IMR-90 (cell line): ENCODE results near the gene FATE1. TPM values are rescaled to one million over a fixed set of nuclear protein-coding genes. Genes with fewer than 3 reads are reported as not detected.

Experiments used
- ATAC-seq: fragments of 200-7000 bp; cut with Tn5 transposase; 2 replicates; pipeline ENCODE4 v1.9.1; 2020; ENCODE audit warnings: low read depth, mild to moderate bottlenecking, moderate library complexity
- BruUV-seq: library from RNA; stranded (reverse); fragments of 400-500 nt; replicated peaks from 2 replicates; lab custom pipeline; 2021; lab: Mats Ljungman, UMichigan
- CTCF ChIA-PET: fragments of 300-600 bp; formaldehyde crosslinking; extraction: SDS; loops from one replicate; lab custom pipeline; 2021; ENCODE audit warnings: antibody characterized with exemption; lab: Yijun Ruan, JAX
- POLR2A ChIA-PET: fragments of 300-600 bp; sonication (Branson Sonifier 250); formaldehyde crosslinking; loops from one replicate; lab custom pipeline; 2022; ENCODE audit warnings: antibody characterized with exemption; ENCODE audit not compliant: unreplicated experiment; lab: Charles Lee
- DNase-seq: peaks from one replicate; pipeline ENCODE4 v3.0.0; 2013
- H2AFZ ChIP-seq: replicated peaks from 2 replicates; pipeline ENCODE3; 2013; ENCODE audit warnings: low read length, mild to moderate bottlenecking; ENCODE audit not compliant: poor library complexity
- H2AK5ac ChIP-seq: 2 replicates; pipeline ENCODE4 v1.6.1; 2013; ENCODE audit warnings: low read depth, low read length, inconsistent platforms
- H2AK9ac ChIP-seq: replicated peaks from 2 replicates; pipeline ENCODE3; 2013; ENCODE audit warnings: mild to moderate bottlenecking, low read depth, low read length, moderate library complexity; ENCODE audit not compliant: poor library complexity
- H2BK120ac ChIP-seq: 2 replicates; pipeline ENCODE4 v1.6.1; 2013; ENCODE audit warnings: low read depth, low read length, inconsistent platforms
- H2BK15ac ChIP-seq: 3 replicates; pipeline ENCODE4 v1.6.1; 2013; ENCODE audit warnings: low read depth, low read length, inconsistent platforms
- H2BK20ac ChIP-seq: 2 replicates; pipeline ENCODE4 v1.6.1; 2013; ENCODE audit warnings: low read depth, mild to moderate bottlenecking, inconsistent platforms, low read length, moderate library complexity
- H2BK5ac ChIP-seq: 2 replicates; pipeline ENCODE4 v1.6.1; 2013; ENCODE audit warnings: mild to moderate bottlenecking, low read depth, low read length, inconsistent platforms; ENCODE audit not compliant: poor library complexity, severe bottlenecking
- H3K14ac ChIP-seq: replicated peaks from 2 replicates; pipeline ENCODE4 v1.6.1; 2013; ENCODE audit warnings: low read depth, low read length, inconsistent platforms
- H3K18ac ChIP-seq: 2 replicates; pipeline ENCODE4 v1.6.1; 2013; ENCODE audit warnings: low read depth, low read length, control low read depth
- H3K23ac ChIP-seq: 2 replicates; pipeline ENCODE4 v1.6.1; 2013; ENCODE audit warnings: low read depth, low read length, inconsistent platforms
- H3K27ac ChIP-seq: 2 replicates; pipeline ENCODE4 v1.5.1; 2013; ENCODE audit warnings: mild to moderate bottlenecking, control low read depth, low read length; ENCODE audit not compliant: insufficient read depth
- H3K27me3 ChIP-seq: 2 replicates; pipeline ENCODE4 v1.6.1; 2013; ENCODE audit warnings: low read length; ENCODE audit not compliant: control insufficient read depth, insufficient read depth
- H3K36me3 ChIP-seq: 2 replicates; pipeline ENCODE4 v1.6.1; 2013; ENCODE audit warnings: low read length, mixed read lengths; ENCODE audit not compliant: control insufficient read depth, insufficient read depth
- H3K4ac ChIP-seq: 2 replicates; pipeline ENCODE4 v1.6.1; 2013; ENCODE audit warnings: low read depth, low read length, inconsistent platforms
- H3K4me1 ChIP-seq: 2 replicates; pipeline ENCODE4 v1.6.1; 2013; ENCODE audit warnings: low read length, mixed read lengths; ENCODE audit not compliant: control insufficient read depth, insufficient read depth
- H3K4me2 ChIP-seq: 2 replicates; pipeline ENCODE4 v1.6.1; 2013; ENCODE audit warnings: low read depth, mild to moderate bottlenecking, control low read depth, low read length, moderate library complexity
- H3K4me3 ChIP-seq: 2 replicates; pipeline ENCODE4 v1.5.1; 2013; ENCODE audit warnings: low read depth, mild to moderate bottlenecking, control low read depth, low read length, moderate library complexity; ENCODE audit not compliant: insufficient read depth
- H3K56ac ChIP-seq: 2 replicates; pipeline ENCODE4 v1.6.1; 2013; ENCODE audit warnings: low read length, inconsistent platforms; ENCODE audit not compliant: insufficient read depth; ENCODE audit errors: extremely low read depth
- H3K79me1 ChIP-seq, 2 experiments: 2 replicates each; pipeline ENCODE4 v1.6.1; 2013; ENCODE audit warnings: low read length in 2 of 2, inconsistent platforms in 1 of 2, low read depth in 1 of 2
- H3K9ac ChIP-seq: 2 replicates; pipeline ENCODE4 v1.6.1; 2013; ENCODE audit warnings: low read depth, low read length, control low read depth
- H3K9me1 ChIP-seq: 2 replicates; pipeline ENCODE4 v1.6.1; 2013; ENCODE audit warnings: low read length, inconsistent platforms; ENCODE audit not compliant: insufficient read depth
- H3K9me3 ChIP-seq: 2 replicates; pipeline ENCODE4 v1.6.1; 2013; ENCODE audit warnings: low read length; ENCODE audit not compliant: control insufficient read depth, insufficient read depth
- H4K20me1 ChIP-seq: 2 replicates; pipeline ENCODE4 v1.6.1; 2013; ENCODE audit warnings: low read length, inconsistent platforms; ENCODE audit not compliant: insufficient read depth
- H4K5ac ChIP-seq: 2 replicates; pipeline ENCODE4 v1.6.1; 2013; ENCODE audit warnings: mild to moderate bottlenecking, low read depth, low read length, control low read depth
- H4K8ac ChIP-seq, 2 experiments: 2 replicates each; pipeline ENCODE4 v1.6.1; 2013; ENCODE audit warnings: low read depth in 2 of 2, low read length in 2 of 2, control low read depth in 1 of 2, inconsistent platforms in 1 of 2
- H4K91ac ChIP-seq: 2 replicates; pipeline ENCODE4 v1.6.1; 2013; ENCODE audit warnings: low read depth, low read length, inconsistent platforms; ENCODE audit not compliant: insufficient read depth
- BHLHE40 ChIP-seq: fragments of 150-350 bp; IDR thresholded peaks from 2 replicates; pipeline ENCODE4 v1.6.1; 2016; ENCODE audit warnings: mild to moderate bottlenecking, low read depth, low read length
- CEBPB ChIP-seq: IDR thresholded peaks from 2 replicates; pipeline ENCODE4 v1.6.1; 2012; ENCODE audit warnings: low read depth, low read length, improper control_type of control experiment
- CHD1 ChIP-seq: IDR thresholded peaks from 2 replicates; pipeline ENCODE4 v1.6.1; 2012; ENCODE audit warnings: low read depth, low read length, improper control_type of control experiment
- FOS ChIP-seq: fragments of 150-350 bp; IDR thresholded peaks from 2 replicates; pipeline ENCODE4 v1.6.1; 2016; ENCODE audit warnings: low read depth, low read length
- MAFK ChIP-seq: IDR thresholded peaks from 2 replicates; pipeline ENCODE4 v1.6.1; 2012; ENCODE audit warnings: low read depth, low read length, improper control_type of control experiment
- MAZ ChIP-seq: IDR thresholded peaks from 2 replicates; pipeline ENCODE4 v1.6.1; 2012; ENCODE audit warnings: low read depth, mild to moderate bottlenecking, low read length, improper control_type of control experiment, moderate library complexity, borderline replicate concordance
- MXI1 ChIP-seq: IDR thresholded peaks from 2 replicates; pipeline ENCODE4 v1.6.1; 2012; ENCODE audit warnings: low read depth, mild to moderate bottlenecking, low read length, moderate library complexity, borderline replicate concordance
- NFE2L2 ChIP-seq: fragments of 150-350 bp; IDR thresholded peaks from 2 replicates; pipeline ENCODE4 v1.6.1; 2016; ENCODE audit warnings: low read depth, mild to moderate bottlenecking, low read length
- POLR2A ChIP-seq: IDR thresholded peaks from 2 replicates; pipeline ENCODE4 v1.6.1; 2012; ENCODE audit warnings: mild to moderate bottlenecking, low read depth, low read length
- RAD21 ChIP-seq: IDR thresholded peaks from 2 replicates; pipeline ENCODE4 v1.6.1; 2012; ENCODE audit warnings: low read length, improper control_type of control experiment
- RCOR1 ChIP-seq: IDR thresholded peaks from 2 replicates; pipeline ENCODE4 v1.6.1; 2012; ENCODE audit warnings: mild to moderate bottlenecking, low read length, improper control_type of control experiment; ENCODE audit not compliant: insufficient replicate concordance
- RFX5 ChIP-seq: IDR thresholded peaks from 2 replicates; pipeline ENCODE4 v1.8.0; 2012; ENCODE audit warnings: low read depth, mild to moderate bottlenecking, low read length, moderate library complexity
- SMC3 ChIP-seq: fragments of 150-350 bp; IDR thresholded peaks from 2 replicates; pipeline ENCODE4 v1.6.1; 2016; ENCODE audit warnings: low read depth, mild to moderate bottlenecking, antibody characterized with exemption, low read length, moderate library complexity
- WGBS, 2 experiments: methylation state at CpG; one replicate each; pipeline versions ENCODE4 v1.1.5 to v1.1.7; 2013; ENCODE audit warnings: missing lambda C conversion rate in 2 of 2; ENCODE audit not compliant: insufficient read length in 1 of 2; ENCODE audit errors: extremely low coverage in 2 of 2; 5-methylcytosine and 5-hydroxymethylcytosine counted together
- dilution Hi-C: fragments of 300-500 bp; cut with HindIII; formaldehyde crosslinking; loops from one replicate; pipeline ENCODE4 v1.14.3; 2018; ENCODE audit warnings: low sequenced_read_pairs; ENCODE audit not compliant: unreplicated experiment
- in situ Hi-C: fragments of 300-500 bp; cut with MboI; formaldehyde crosslinking; loops from 3 replicates; pipeline ENCODE4 v1.14.3; 2019; ENCODE audit warnings: low sequenced_read_pairs, inconsistent platforms, mixed read lengths
- intact Hi-C: fragments of 100-400 bp; cut with micrococcal nuclease; formaldehyde crosslinking; loops from 2 replicates; pipeline ENCODE4 v1.10.0; 2022
- polyA plus RNA-seq, 3 experiments: library from polyadenylated mRNA; depleted of rRNA; stranded (reverse); fragments of >200 nt; gene quantifications; 2 replicates each; pipeline ENCODE4 v1.2.3, GENCODE V29; 2012; ENCODE audit warnings: low replicate concordance in 1 of 3
- total RNA-seq: library from RNA; depleted of rRNA; stranded (reverse); fragments of >200 nt; gene quantifications from 2 replicates; pipeline ENCODE4 v1.2.3, GENCODE V29; 2012
- TF ChIP-seq, protein P1 (sequence below): conservative IDR thresholded peaks from 2 replicates; pipeline ENCODE4 v1.5.1; 2012; ENCODE audit warnings: mild to moderate bottlenecking, low read depth, low read length, improper control_type of control experiment
- TF ChIP-seq, protein P2 (sequence below): fragments of 150-350 bp; IDR thresholded peaks from 2 replicates; pipeline ENCODE4 v1.6.1; 2016; ENCODE audit warnings: low read depth, mild to moderate bottlenecking, low read length, moderate library complexity, borderline replicate concordance
- TF ChIP-seq, protein P3 (sequence below): fragments of 150-350 bp; IDR thresholded peaks from 2 replicates; pipeline ENCODE4 v1.6.1; 2017; ENCODE audit warnings: mild to moderate bottlenecking, antibody characterized with exemption, low read length, low read depth

The FATE1 gene
- total and polyA plus RNA-seq, 2 of the 4 experiments (the other 2 are of a cell fraction), result not detected

DNA sequence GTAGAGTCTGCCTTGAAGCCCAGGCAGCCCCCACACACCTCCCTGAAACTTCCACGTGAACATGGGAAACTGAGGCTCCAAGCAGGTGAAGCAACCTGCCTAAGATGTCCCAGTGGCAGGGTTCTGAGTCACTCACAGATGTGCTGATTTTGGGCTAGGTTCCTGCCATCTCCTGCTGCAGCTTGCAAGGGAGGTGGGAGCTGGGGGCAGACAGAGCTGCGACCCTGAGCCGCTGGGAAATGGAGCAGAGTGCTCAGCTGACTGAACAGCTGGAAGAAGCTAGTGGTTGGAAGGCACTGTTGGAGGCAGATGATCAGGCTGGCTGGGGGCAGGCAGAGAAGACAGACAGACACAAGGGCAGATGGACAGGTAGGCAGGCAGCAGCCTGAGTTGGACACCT, 3.6 kb upstream of the FATE1 start:
- Histone ChIP-seq H3K4me1 (no peaks in the 10 kb centered on the region), H3K23ac (no peak overlapping the region), H4K8ac (no peak overlapping the region), H3K14ac (no peak overlapping the region), H3K27me3 (no peaks in the 10 kb centered on the region; the same call in 1 of the 2 replicates), H3K9me3 (no peaks in the 10 kb centered on the region; the same call in 1 of the 2 replicates), H3K9ac (no peak overlapping the region), H2BK20ac (no peak overlapping the region), H3K18ac (no peak overlapping the region), H4K5ac (no peak overlapping the region), H3K9me1 (no peaks in the 10 kb centered on the region), H3K79me1 (no peaks in the 10 kb centered on the region), H2AK9ac (no peak overlapping the region), H3K4ac (no peak overlapping the region), H3K56ac (no peak overlapping the region), H3K27ac (no peak overlapping the region), H3K4me3 (no peak overlapping the region), H4K91ac (no peak overlapping the region), H2BK120ac (no peak overlapping the region), H3K36me3 (no peaks in the 10 kb centered on the region), H2BK5ac (no peak overlapping the region), H3K4me2 (no peak overlapping the region), H2BK15ac (no peak overlapping the region), H2AFZ (no peak overlapping the region), H4K20me1 (no peaks in the 10 kb centered on the region), H2AK5ac (no peak overlapping the region)
- no peak for TF ChIP-seq MXI1
- no peak for TF ChIP-seq MAZ
- TF ChIP-seq BHLHE40, result no peak
- no peak for TF ChIP-seq MAFK
- TF ChIP-seq, protein P1, sequence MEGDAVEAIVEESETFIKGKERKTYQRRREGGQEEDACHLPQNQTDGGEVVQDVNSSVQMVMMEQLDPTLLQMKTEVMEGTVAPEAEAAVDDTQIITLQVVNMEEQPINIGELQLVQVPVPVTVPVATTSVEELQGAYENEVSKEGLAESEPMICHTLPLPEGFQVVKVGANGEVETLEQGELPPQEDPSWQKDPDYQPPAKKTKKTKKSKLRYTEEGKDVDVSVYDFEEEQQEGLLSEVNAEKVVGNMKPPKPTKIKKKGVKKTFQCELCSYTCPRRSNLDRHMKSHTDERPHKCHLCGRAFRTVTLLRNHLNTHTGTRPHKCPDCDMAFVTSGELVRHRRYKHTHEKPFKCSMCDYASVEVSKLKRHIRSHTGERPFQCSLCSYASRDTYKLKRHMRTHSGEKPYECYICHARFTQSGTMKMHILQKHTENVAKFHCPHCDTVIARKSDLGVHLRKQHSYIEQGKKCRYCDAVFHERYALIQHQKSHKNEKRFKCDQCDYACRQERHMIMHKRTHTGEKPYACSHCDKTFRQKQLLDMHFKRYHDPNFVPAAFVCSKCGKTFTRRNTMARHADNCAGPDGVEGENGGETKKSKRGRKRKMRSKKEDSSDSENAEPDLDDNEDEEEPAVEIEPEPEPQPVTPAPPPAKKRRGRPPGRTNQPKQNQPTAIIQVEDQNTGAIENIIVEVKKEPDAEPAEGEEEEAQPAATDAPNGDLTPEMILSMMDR, result no peak
- no peak for TF ChIP-seq RCOR1
- TF ChIP-seq RAD21, result no peak
- no peak for TF ChIP-seq POLR2A
- TF ChIP-seq NFE2L2, result no peak
- TF ChIP-seq, protein P2, sequence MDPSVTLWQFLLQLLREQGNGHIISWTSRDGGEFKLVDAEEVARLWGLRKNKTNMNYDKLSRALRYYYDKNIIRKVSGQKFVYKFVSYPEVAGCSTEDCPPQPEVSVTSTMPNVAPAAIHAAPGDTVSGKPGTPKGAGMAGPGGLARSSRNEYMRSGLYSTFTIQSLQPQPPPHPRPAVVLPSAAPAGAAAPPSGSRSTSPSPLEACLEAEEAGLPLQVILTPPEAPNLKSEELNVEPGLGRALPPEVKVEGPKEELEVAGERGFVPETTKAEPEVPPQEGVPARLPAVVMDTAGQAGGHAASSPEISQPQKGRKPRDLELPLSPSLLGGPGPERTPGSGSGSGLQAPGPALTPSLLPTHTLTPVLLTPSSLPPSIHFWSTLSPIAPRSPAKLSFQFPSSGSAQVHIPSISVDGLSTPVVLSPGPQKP, result no peak
- no peak for TF ChIP-seq RFX5
- no peak for TF ChIP-seq FOS
- TF ChIP-seq CHD1, result no peak
- no peak for TF ChIP-seq SMC3
- TF ChIP-seq CEBPB, result no peak
- TF ChIP-seq, protein P3, sequence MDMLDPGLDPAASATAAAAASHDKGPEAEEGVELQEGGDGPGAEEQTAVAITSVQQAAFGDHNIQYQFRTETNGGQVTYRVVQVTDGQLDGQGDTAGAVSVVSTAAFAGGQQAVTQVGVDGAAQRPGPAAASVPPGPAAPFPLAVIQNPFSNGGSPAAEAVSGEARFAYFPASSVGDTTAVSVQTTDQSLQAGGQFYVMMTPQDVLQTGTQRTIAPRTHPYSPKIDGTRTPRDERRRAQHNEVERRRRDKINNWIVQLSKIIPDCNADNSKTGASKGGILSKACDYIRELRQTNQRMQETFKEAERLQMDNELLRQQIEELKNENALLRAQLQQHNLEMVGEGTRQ, result no peak
- intact Hi-C loops, result no loop called here
- no TSS peak for BruUV-seq
- in situ Hi-C loops, result no loop called here
- ChIA-PET POLR2A (no interaction called here), CTCF (no interaction called here)
- 25% methylated on average over 2 of the region's 3 CpGs; no CpG with 5 or more reads in 1 of the 2 experiments for WGBS, 2 experiments
- dilution Hi-C loops, result no loop called here
- DNase-seq, result no peak
- no peak for ATAC-seq
